KBM-7 (cell line): ENCODE data around the gene AP5M1.
A peak's percentile ranks its signal among the peaks of the same experiment; 100 is the strongest.
"Not testable (repeated sequence)": the region's sequence is repeated elsewhere in the genome, so short reads cannot be mapped to it uniquely, and the experiment has no call there.

Source experiments
- DNase-seq: peaks from one replicate; pipeline ENCODE4 v3.0.0-alpha.2; 2015
- in situ Hi-C: fragments of 300-500 bp; cut with MboI; formaldehyde crosslinking; loops from 2 replicates; pipeline ENCODE4 v1.14.3; 2020; ENCODE audit warnings: low sequenced_read_pairs, low pct_unique_long_range_greater_than_20kb, mixed read lengths

Gene AP5M1

DNA sequence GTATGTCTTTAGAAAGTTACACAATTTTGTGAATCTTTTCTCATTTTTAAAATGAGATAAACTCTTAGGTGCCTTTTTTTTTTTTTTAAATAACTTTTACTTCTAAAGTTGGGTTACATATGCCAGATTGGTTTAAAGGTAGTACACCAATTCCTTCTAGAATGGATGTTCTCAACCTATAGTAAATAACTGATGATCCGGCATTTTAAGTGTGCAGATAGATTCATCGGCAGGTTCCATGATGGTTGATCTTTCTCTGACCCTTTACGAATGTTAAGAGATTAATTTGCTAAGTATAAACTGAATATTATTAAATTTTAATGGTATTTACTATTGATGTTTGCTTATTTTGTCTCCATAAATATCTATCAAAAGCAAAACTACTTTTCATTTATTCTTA, 8.3 kb downstream of the AP5M1 start:
- in situ Hi-C loops = no loop called here
- DNase-seq = no peak

DNA sequence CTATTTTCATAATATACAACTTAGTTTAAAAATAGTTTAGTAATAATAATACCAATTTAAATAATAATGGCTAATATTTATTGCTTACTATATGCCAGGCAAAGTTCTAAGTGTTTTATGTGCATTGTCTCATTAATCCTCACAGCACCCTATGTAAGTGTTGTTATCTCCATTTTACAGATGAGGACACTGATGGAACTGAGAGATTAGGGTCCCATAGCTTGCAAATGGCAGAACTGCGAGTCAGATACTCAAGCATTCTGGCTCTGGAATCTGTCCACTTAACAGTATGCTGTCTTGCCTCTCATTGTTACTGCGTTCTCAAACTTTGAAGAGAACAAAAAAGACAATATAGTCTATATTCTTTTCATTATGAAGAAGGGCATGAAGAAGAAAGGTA, 19.0 kb downstream of the AP5M1 start:
- in situ Hi-C loops = no loop called here
- no peak for DNase-seq

DNA sequence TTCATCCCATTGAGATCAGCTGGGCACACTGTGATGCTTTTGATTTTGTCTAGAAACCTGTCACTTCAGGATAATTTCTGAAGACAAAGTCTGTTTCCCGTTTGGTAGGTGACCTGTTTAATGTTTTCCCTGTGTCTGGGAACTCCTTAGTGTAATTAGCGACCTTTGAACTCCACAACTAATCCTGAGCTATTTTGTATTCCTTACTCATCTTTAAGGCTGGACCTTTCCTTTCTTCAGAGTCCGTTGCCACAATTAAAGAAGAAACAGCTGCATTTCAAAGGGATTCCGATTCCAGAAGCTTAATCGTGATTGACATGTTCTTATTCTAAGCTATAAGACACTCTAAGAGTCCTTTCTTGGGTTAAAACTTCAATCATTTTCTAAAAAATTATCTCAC, 22.0 kb downstream of the AP5M1 start:
- DNase-seq = no peak
- in situ Hi-C loops = no loop called here

DNA sequence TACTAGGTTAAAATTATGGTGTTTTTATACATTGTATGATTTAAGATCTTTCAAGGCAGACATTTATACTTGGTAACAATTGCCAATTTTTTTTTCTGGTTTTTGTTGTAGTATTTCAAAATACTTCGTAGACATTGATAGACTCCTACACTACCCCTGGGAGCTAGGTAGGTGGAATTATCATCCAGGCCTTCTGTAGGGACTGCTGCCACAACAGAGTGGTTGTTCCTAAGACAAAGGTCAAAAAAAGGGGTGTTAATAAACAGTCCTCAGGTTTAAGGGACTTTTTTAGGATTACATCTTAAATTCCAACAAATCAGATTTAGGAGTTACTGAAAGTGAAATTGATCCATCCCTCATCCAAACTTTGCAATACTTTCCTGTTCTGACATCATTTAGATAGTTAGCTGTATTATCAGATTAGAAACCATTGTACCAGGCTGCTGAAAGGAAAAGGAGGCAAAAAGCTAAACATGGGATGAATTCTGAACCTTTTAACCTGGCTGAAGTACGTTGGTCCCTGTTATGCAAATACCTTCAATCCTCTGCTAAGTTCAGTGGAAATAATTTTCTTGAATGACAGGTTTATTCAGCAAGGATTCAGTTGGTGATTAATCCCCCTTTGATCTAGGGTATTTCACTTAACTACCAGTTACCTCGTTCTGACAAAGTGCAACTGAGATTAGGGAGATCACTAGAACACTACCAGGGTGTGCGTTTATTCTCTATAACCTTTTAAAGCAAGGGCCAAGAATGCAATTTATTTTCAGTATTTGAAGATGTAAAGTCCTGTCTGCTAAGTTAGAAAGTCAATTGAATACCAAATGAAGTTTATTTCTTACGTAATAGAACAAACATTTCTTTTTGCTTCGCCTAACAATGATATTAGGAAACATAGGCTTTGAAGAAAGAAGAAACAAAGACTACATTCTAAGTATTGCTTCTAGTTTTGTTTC, 23.2 kb downstream of the AP5M1 start:
- no peak for DNase-seq
- in situ Hi-C loops = no loop called here

DNA sequence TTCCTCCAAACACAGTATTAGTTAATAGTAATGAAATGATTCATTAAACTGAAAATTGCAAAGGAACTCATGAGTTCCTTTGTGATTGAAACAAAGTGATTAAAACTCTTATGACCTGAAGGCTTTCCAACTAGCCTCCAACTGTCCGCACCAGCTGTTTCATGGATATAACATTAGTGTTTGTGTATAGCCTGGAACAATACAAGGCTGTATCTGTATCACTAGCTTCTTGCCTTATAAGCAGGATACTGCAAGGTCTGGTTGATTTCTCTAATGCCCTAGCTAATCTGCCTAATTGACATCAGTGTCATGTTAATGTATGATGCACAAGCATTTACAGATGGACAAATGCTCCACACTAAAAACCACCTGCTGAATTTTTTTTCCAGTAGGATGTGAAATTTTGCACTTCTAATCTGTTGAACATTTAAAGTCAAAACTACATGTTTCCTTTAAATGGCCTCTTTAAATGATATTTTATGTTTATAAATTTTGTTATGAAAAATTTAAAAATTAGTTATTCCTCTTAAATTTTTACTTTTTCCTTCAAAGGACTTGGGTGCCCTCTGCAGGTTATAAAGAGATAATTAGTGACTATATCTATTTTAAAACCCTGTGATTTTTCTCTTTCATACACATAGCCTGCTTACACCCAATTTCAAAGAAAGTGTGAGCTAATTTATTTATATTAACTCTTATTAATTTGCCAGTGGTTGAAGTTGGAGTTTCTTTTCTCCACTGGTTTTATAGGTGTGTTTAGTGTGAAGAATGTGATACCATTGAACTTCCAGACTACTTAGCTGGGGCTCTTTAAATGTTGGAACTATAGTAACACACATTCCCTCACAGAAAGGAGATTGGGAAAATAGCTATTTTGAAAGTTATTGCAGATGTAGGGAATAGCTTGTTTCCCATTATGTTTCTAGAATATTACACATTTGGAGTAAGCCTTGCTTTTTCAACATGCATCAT, 25.4 kb downstream of the AP5M1 start:
- peak; percentile 13 for DNase-seq
- in situ Hi-C loops = no loop called here

DNA sequence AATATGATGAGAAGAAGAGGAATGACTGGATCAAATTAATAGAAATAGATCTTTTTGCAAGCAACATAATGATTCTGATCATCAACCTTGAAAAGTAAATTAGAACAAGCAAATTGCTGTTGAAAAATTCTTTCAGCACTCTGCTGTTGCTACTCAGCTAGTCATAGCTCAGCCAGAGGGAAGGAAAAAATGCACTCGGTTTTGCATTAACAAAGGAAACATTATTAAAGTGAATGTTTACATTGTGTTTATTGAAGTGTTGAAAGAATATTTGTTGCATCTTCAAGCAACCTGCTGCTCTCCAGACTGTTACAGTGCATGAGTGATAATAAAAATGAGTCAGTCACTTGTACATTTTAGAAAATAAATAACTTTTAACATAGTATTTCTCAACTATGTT, 26.5 kb downstream of the AP5M1 start:
- DNase-seq = no peak
- in situ Hi-C loops = no loop called here

DNA sequence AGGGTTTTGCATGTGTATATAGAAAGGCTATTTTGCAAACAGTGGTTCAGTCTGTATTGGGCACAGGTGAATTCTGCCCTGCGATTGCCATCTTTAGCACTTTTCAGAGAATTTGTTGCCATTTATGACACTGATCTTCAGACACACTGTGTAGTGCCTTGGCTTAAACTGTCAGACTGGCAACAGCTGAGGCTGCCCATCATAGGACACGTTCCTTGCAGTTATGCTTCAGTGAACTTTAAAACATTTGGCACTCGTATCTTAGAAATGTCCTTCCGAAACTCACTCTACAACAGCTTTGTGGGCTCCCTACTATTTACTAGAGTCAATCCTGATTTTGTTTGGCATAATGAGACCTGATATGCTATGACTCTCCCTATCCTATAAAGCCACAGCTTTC, 29.1 kb downstream of the AP5M1 start:
- DNase-seq = no peak
- in situ Hi-C loops = no loop called here

DNA sequence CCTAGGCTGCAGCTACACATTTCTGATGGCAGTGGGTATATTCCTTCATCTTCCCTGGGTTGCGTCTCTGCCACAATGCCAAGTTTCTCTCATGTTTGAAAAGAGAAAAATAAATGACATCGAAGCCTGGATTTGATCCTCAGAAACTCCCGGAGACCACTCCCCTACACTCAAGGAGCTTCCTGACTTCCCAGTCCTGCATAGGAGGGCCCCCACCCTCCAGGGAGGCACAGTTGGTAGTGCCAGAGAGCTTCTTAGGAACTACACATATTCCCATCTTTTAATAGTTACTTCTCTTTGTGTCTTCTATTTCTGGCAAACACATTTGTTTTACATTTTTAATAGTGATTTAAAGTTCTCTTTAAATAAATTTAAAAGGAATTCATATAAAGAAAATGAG, 30.7 kb downstream of the AP5M1 start:
- DNase-seq = no peak
- in situ Hi-C loops = no loop called here

DNA sequence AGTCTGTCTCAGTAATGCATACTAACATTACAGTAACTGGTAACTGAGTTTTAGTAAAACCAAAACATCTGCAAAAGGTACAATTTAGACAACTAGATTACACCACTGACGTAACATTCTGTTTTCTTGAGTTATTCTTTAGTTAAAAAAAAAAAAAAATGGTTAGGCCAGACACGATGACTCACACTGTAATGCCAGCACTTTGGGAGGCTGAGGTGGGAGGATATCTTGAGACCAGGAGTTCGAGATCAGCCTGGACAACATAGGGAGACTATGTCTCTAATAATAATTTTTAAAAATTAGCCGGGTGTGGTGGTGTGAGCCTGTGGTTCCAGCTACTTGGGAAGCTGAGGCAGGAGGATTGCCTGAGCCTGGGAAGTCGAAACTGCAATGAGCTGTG, 34.1 kb downstream of the AP5M1 start:
- in situ Hi-C loops = no loop called here
- no peak for DNase-seq

DNA sequence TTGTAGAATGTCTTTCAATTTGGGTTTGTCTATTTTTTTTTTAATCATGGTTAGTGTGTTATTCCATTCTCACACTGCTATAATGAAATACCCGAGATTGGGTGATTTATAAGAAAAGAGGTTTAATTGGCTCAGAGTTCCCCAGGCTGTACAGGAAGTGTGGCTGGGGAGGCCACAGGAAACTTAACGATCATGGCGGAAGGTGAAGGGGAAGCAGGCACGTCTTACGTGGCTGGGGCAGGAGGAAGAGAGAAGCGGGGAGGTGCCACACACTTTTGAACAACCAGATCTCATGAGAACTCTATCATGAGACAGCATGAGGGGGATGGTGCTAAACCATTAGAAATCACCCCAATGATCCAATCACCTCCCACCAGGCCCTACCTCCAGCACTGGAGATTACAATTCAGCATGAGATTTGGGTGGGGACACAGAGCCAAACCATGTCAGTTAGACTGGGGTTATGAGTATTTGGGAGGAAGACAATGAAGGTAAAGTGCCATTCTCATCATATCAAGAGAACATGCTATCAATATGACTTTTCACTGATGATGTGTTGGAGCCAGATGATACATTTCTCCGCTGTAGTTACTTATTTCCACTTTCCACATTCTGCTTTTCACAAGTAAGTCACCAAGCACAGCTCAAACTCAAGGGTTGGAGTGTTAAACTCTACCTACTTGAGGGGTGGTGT, 45.8 kb downstream of the AP5M1 start:
- in situ Hi-C loops = no loop called here
- DNase-seq = peak; percentile 18

DNA sequence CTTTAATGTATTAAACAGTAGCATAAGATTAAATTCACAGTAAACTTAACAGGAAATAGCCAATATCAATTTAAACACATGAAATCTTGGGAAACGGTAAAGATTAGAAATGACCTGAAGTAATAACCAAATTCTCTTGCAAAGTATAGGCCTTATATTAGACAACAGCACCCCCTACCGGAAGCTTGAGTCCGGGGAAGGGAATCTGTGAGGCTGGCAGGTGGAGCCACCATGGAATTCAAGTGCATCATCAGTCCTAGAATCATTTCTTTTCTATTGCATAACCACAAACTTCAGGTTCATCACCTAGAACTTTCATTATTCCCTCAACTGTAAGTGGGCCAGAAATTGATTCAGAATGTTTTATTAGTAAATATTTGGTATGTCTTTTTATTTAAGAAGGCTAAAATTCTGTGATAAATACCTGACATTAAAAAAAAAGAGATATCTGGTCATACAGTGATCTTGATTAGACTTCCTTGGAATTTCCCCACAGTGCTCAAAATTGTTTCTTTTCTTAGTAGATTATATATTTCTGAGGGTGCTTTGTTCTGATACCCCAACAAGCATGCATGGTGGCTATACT, 48.6 kb downstream of the AP5M1 start:
- peak; percentile 73 for DNase-seq
- in situ Hi-C loops = no loop called here

DNA sequence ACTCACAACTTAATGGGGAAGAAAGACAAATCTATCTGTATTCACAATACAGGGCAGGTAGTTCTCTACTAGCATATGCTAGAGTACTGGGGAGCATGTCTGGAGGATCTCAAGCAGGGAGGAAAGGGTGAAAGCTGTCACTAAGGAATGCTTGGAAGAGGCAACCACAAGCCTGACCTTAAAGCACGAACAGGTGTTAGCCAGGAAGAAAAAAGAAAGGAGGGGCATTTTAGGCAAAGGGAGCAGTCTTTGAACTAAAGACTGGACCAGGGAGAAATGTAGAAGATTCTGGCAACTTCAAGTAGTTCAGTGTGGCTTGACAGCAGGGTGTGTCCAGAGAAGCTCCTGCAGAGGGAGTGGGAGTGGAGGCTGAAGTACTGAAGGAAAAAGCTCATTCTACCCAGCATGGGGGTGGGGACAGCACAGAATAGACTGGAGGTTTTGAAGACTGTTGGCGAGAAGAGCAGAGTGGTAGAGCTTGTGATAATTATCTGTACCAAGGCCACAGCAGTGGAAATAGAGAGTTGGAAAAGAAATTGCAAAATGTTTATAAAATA, 50.9 kb downstream of the AP5M1 start:
- in situ Hi-C loops = no loop called here
- no peak for DNase-seq

DNA sequence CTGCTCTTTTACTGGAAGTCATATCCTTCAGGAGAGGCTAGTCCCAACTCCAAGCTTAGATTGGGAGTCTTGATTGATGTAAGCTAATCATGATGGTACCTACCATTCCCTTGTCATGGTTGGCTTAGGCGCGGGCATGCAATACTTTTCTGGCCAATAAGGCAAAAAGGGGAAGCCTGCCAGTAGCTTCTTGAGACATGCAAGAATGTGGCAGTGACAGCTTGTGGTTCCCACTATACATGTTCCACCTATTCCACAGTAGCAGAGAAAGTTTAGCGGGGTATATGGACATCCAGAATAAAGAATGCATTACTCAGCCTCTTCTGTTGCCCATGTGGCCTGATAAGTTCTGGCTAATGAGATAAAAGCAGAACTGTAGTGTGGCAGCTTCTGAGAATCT, 55.0 kb downstream of the AP5M1 start:
- DNase-seq = peak; percentile 35
- in situ Hi-C loops = no loop called here

DNA sequence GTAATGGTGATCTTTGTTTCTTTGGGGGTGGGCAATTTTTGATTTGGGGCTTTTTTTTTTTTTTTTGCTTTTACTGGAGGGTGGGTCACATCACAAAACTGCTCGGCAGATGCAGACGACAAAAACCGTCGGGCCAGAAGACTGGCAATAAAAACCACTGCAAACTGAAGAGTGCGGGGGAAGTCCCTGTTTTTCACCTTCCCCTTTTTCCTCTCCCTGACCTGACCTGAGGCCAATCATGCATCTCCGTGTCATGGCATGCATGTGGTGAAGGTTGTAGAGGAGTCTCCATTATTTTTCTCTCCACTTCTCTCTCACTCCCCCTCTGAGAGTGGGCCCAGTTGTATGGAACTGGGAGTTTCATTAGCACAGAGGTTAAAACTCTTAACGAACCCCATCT, 57.5 kb downstream of the AP5M1 start:
- in situ Hi-C loops = no loop called here
- peak; percentile 70 for DNase-seq

DNA sequence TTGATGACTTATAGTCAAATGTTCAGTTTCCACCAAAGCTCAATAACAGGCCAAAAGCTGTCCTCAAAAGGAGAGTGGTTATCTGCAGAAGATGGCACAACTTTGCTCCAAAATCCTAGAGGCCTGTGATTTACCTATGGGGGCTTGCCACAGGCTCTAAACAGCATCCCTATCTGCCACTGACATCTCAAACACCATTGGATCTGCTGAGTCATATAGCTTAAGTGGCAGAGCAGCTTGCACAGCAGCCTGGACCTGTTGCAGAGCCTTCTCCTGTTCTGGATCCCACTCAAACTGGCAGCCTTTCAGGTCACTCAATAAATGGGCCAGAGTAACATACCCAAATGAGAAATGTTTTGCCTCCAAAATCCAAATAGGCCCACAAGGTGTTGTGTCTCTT, 61.1 kb downstream of the AP5M1 start:
- in situ Hi-C loops = no loop called here
- DNase-seq = no peak

DNA sequence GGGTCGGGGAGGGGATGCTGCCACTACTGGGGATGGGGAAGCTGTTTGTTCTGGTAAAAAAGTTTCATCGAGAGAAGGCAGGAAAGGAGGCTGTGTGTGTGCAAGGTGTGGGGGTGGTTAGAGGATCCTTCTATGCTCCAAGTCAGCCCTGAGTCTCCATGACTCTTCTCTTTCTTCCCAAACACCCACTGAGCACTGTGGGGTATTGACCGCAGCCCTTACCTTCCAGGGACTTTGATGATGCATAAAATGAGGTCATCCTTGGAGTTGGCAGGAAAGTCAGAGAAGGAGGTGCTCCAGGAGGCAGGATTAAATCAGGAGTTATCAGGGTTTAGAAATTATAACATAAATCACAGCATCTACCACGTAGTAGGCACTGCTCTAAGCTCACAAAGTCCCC, 63.7 kb downstream of the AP5M1 start:
- in situ Hi-C loops, DNase-seq: not testable (repeated sequence)

DNA sequence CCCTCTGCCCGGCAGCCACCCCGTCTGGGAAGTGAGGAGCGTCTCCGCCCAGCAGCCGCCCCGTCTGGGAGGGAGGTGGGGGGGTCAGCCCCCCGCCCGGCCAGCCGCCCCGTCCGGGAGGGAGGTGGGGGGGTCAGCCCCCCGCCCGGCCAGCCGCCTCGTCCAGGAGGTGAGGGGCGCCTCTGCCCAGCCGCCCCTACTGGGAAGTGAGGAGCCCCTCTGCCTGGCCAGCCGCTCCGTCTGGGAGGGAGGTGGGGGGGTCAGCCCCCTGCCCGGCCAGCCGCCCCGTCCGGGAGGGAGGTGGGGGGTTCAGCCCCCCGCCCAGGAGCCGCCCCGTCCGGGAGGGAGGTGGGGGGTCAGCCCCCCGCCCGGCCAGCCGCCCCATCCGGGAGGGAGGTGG, 65.0 kb downstream of the AP5M1 start:
- in situ Hi-C loops = not testable (repeated sequence)

DNA sequence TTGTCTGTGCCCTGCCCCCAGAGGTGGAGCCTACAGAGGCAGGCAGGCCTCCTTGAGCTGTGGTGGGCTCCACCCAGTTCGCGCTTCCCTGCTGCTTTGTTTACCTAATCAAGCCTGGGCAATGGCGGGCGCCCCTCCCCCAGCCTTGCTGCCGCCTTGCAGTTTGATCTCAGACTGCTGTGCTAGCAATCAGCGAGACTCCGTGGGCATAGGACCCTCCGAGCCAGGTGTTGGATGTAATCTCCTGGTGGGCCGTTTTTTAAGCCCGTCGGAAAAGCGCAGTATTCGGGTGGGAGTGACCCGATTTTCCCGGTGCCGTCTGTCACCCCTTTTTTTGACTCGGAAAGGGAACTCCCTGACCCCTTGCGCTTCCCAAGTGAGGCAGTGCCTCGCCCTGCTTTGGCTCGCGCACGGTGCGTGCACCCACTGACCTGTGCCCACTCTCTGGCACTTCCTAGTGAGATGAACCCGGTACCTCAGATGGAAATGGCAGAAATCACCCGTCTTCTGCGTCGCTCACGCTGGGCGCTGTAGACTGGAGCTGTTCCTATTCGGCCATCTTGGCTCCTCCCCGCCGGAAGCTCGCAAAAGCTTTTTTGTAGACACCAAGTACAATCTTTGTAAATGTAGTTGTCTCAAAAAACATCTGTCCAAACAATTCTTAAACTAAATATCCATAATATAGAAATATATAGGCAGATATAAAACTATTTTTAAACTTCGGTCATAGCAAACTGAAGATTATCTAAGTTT, 75.0 kb downstream of the AP5M1 start:
- not testable (repeated sequence) for DNase-seq

More for the DNA sequence above, 65.0 kb downstream of the AP5M1 start:
- DNase-seq = not testable (repeated sequence)

More for the DNA sequence above, 75.0 kb downstream of the AP5M1 start:
- in situ Hi-C loops = not testable (repeated sequence)
